SK-N-MC (cell line): ENCODE measurements around the gene DMGDH.

Experiments
- DNase-seq: peaks from one replicate; pipeline ENCODE4 v3.0.0-alpha.2; 2011; ENCODE audit warnings: low read depth, low spot score
- H3K27ac ChIP-seq: fragments of 200-600 bp; sonication (generic); 2 replicates; pipeline ENCODE4 v1.5.1; 2016; ENCODE audit warnings: mixed run types
- H3K36me3 ChIP-seq: fragments of 200-600 bp; sonication (generic); 2 replicates; pipeline ENCODE4 v1.6.1; 2017; ENCODE audit warnings: antibody characterized with exemption, low read length, mixed read lengths; ENCODE audit not compliant: insufficient read depth
- H3K4me3 ChIP-seq: fragments of 200-600 bp; sonication (generic); 2 replicates; pipeline ENCODE4 v1.5.1; 2016
- H3K9ac ChIP-seq: fragments of 200-600 bp; sonication (generic); 2 replicates; pipeline ENCODE4 v1.8.0; 2017; ENCODE audit warnings: mixed run types, mixed read lengths; ENCODE audit not compliant: insufficient read length
- H3K9me3 ChIP-seq: fragments of 200-600 bp; sonication (generic); 2 replicates; pipeline ENCODE4 v1.6.1; 2017; ENCODE audit warnings: low read depth, mild to moderate bottlenecking, antibody characterized with exemption, low read length, moderate library complexity, mixed read lengths
- EZH2 ChIP-seq: fragments of 200-600 bp; sonication (generic); IDR thresholded peaks from one replicate; pipeline ENCODE4 v1.6.1; 2017; ENCODE audit warnings: antibody characterized with exemption
- FOXP2 ChIP-seq: optimal IDR thresholded peaks from 2 replicates; pipeline ENCODE3; 2011; ENCODE audit warnings: mild to moderate bottlenecking, moderate library complexity; ENCODE audit not compliant: insufficient read depth; ENCODE audit errors: extremely low read length, control extremely low read depth
- POLR2AphosphoS5 ChIP-seq: IDR thresholded peaks from 2 replicates; pipeline ENCODE4 v1.6.1; 2012; ENCODE audit warnings: mild to moderate bottlenecking, low read depth, low read length, borderline replicate concordance

The DMGDH gene

GRCh38 chr5:79030663-79031484 is 38.6 kb downstream of the DMGDH start:
- H3K36me3 ChIP-seq, result no peaks in the 10 kb centered on the region
- TF ChIP-seq FOXP2 (no peak), EZH2 (no peak), POLR2AphosphoS5 (no peak)
- no peak overlapping the region for H3K9ac ChIP-seq
- no peak overlapping the region for H3K4me3 ChIP-seq
- no peak overlapping the region for H3K27ac ChIP-seq
- DNase-seq, result no peak
- H3K9me3 ChIP-seq, result no peaks in the 10 kb centered on the region

GRCh38 chr5:79025054-79025472 is 44.4 kb downstream of the DMGDH start:
- H3K36me3 ChIP-seq, result no peaks in the 10 kb centered on the region
- H3K9ac ChIP-seq, result peak overlapping the region; percentile 55
- H3K27ac ChIP-seq, result no peak overlapping the region
- TF ChIP-seq EZH2, result no peak
- no peak for TF ChIP-seq POLR2AphosphoS5
- TF ChIP-seq FOXP2, result no peak
- H3K4me3 ChIP-seq, result peak overlapping the region; percentile 66
- H3K9me3 ChIP-seq, result no peaks in the 10 kb centered on the region
- no peak for DNase-seq

- Histone ChIP-seq H3K27ac (peak overlapping the region; percentile 43; the same call in 1 of the 2 replicates), H3K4me3 (no peak overlapping the region), H3K9me3 (no peaks in the 10 kb centered on the region), H3K36me3 (no peaks in the 10 kb centered on the region), H3K9ac (no peak overlapping the region)
- no peak for DNase-seq
- no peak for TF ChIP-seq POLR2AphosphoS5
- no peak for TF ChIP-seq FOXP2
- TF ChIP-seq EZH2, result no peak
These were observed 45.5 kb downstream of the DMGDH start for GRCh38 chr5:79023947-79024346.

GRCh38 chr5:79023348-79023747 is 46.1 kb downstream of the DMGDH start:
- Histone ChIP-seq H3K27ac (peak overlapping the region; percentile 44; the same call in 1 of the 2 replicates), H3K9me3 (no peaks in the 10 kb centered on the region), H3K4me3 (peak overlapping the region; percentile 6), H3K36me3 (no peaks in the 10 kb centered on the region), H3K9ac (no peak overlapping the region)
- TF ChIP-seq FOXP2 (no peak), EZH2 (no peak), POLR2AphosphoS5 (peak; percentile 20; the same call in 1 of the 2 replicates)
- DNase-seq, result peak; percentile 93

GRCh38 chr5:79022771-79023170 is 46.7 kb downstream of the DMGDH start:
- no peaks in the 10 kb centered on the region for H3K36me3 ChIP-seq
- no peak for DNase-seq
- peak overlapping the region; percentile 44; the same call in 1 of the 2 replicates for H3K27ac ChIP-seq
- no peak overlapping the region for H3K9ac ChIP-seq
- peak overlapping the region; percentile 6 for H3K4me3 ChIP-seq
- no peaks in the 10 kb centered on the region for H3K9me3 ChIP-seq
- no peak for TF ChIP-seq FOXP2
- TF ChIP-seq POLR2AphosphoS5, result no peak
- no peak for TF ChIP-seq EZH2

GRCh38 chr5:79021753-79022152 is 47.7 kb downstream of the DMGDH start:
- DNase-seq, result no peak
- Histone ChIP-seq H3K4me3 (no peak overlapping the region), H3K9ac (no peak overlapping the region), H3K9me3 (no peaks in the 10 kb centered on the region), H3K27ac (no peak overlapping the region), H3K36me3 (no peaks in the 10 kb centered on the region)
- no peak for TF ChIP-seq POLR2AphosphoS5
- no peak for TF ChIP-seq FOXP2
- TF ChIP-seq EZH2, result no peak

- Histone ChIP-seq H3K9ac (no peak overlapping the region), H3K27ac (no peak overlapping the region), H3K9me3 (no peaks in the 10 kb centered on the region), H3K36me3 (no peaks in the 10 kb centered on the region), H3K4me3 (0 out of 2 replicates have a peak overlapping the region, but pooled peaks have one; percentile 0)
- no peak for DNase-seq
- TF ChIP-seq POLR2AphosphoS5 (no peak), EZH2 (no peak), FOXP2 (no peak)
These were observed 48.5 kb downstream of the DMGDH start for GRCh38 chr5:79020861-79021561.

- no peaks in the 10 kb centered on the region for H3K9me3 ChIP-seq
These were observed 54.8 kb downstream of the DMGDH start for GRCh38 chr5:79014631-79015030.

More at GRCh38 chr5:79014631-79015030, 54.8 kb downstream of the DMGDH start:
- TF ChIP-seq EZH2 (no peak), FOXP2 (no peak), POLR2AphosphoS5 (no peak)
- no peak overlapping the region for H3K4me3 ChIP-seq
- no peak overlapping the region for H3K9ac ChIP-seq
- no peak for DNase-seq
- no peak overlapping the region for H3K27ac ChIP-seq
- H3K36me3 ChIP-seq, result no peaks in the 10 kb centered on the region
